Measurements from ENCODE around the gene HDX. TPM values are rescaled to one million over a fixed set of nuclear protein-coding genes. Genes with fewer than 3 reads are reported as not detected.
"Not testable (repeated sequence)": the region's sequence is repeated elsewhere in the genome, so short reads cannot be mapped to it uniquely, and the experiment has no call there.

Gene HDX, protein sequence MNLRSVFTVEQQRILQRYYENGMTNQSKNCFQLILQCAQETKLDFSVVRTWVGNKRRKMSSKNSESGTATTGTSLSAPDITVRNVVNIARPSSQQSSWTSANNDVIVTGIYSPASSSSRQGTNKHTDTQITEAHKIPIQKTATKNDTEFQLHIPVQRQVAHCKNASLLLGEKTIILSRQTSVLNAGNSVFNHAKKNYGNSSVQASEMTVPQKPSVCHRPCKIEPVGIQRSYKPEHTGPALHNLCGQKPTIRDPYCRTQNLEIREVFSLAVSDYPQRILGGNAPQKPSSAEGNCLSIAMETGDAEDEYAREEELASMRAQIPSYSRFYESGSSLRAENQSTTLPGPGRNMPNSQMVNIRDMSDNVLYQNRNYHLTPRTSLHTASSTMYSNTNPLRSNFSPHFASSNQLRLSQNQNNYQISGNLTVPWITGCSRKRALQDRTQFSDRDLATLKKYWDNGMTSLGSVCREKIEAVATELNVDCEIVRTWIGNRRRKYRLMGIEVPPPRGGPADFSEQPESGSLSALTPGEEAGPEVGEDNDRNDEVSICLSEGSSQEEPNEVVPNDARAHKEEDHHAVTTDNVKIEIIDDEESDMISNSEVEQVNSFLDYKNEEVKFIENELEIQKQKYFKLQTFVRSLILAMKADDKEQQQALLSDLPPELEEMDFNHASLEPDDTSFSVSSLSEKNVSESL
- total RNA-seq (1 to 10 TPM in 4 of 5 donors, under 1 TPM in 1; under 0.01 to 5.7 (median 2.2) TPM), polyA plus RNA-seq (under 1 TPM; 0.19 to 0.48 (median 0.46) TPM)
- long read RNA-seq, donor 1, result 0 reads
- long read RNA-seq, donor 2, result 0 reads
- long read RNA-seq, donor 3, result 0 reads
- long read RNA-seq, donor 4, result 0 reads
- long read RNA-seq, donor 5, result 0 reads
- long read RNA-seq, donor 6, result 0 reads
- long read RNA-seq, donor 7, partial matches to known transcripts, result 0 of 1 reads
- long read RNA-seq, donor 7, other reads (novel, unspliced or antisense), result 0 of 1 reads
- long read RNA-seq, donor 8, full-length matches to known transcripts, result 1 of 1 reads
- long read RNA-seq, donor 8, partial matches to known transcripts, result 0 of 1 reads
- long read RNA-seq, donor 8, other reads (novel, unspliced or antisense), result 0 of 1 reads
- long read RNA-seq, donor 9, partial matches to known transcripts, result 0 of 1 reads
- long read RNA-seq, donor 9, other reads (novel, unspliced or antisense), result 0 of 1 reads
- long read RNA-seq, donor 10, result 0 reads

DNA sequence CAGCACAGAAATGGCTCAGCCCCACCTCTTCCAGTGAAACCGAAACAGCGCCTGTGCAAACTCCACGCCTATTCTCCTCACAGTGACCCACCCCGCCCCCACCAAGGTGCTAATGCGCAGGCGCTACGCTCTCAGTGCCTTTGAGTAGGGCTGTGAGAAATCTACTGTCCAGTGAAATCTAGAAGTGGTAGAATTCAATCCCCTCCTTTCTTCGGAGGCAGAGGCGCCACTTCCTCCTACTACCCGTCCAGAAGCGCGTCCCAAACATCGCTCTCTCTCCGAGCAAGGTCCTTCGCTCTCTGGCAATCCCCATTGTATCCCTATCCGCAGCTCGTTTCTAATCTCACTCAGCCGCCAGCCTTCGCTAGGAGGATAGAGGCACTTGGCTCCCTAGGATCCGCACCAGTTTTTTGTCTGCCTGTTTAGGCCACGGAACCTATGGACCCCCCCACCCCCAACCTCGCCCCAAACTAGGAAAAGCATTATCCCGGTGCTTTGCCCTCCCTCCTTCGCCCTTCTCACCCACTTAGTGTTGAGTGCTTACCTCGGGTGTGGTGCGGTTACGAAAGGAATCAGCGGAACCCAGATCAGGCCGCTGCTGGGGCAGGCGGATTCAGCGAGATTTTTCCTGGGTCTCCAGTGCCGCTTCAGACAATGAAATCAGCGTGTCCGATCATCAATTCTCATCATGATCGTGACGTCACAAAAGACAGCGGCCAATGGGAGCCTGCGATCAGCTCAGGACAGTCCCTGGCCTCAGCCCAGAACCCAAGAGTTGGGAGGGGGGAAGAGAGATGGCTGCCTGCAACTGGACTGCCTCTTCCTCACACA, at the start of gene HDX:
TSS of gene HDX (minus strand) at position 656 of the 831 bp plus-strand sequence. CDS start 27,056 bp downstream, outside the sequence.
- peak in 2 of 3 donors; percentile 7 to 49 for TF ChIP-seq POLR2AphosphoS5 (IDR thresholded peaks at IDR 0.05)
- no peak for TF ChIP-seq EP300 (IDR thresholded peaks at IDR 0.05)
- TF ChIP-seq POLR2A (IDR thresholded peaks at IDR 0.05), result no peak
- TF ChIP-seq, protein P1, sequence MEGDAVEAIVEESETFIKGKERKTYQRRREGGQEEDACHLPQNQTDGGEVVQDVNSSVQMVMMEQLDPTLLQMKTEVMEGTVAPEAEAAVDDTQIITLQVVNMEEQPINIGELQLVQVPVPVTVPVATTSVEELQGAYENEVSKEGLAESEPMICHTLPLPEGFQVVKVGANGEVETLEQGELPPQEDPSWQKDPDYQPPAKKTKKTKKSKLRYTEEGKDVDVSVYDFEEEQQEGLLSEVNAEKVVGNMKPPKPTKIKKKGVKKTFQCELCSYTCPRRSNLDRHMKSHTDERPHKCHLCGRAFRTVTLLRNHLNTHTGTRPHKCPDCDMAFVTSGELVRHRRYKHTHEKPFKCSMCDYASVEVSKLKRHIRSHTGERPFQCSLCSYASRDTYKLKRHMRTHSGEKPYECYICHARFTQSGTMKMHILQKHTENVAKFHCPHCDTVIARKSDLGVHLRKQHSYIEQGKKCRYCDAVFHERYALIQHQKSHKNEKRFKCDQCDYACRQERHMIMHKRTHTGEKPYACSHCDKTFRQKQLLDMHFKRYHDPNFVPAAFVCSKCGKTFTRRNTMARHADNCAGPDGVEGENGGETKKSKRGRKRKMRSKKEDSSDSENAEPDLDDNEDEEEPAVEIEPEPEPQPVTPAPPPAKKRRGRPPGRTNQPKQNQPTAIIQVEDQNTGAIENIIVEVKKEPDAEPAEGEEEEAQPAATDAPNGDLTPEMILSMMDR (IDR thresholded peaks at IDR 0.05), result no peak
- Histone ChIP-seq H3K4me3 (peak within 1 kb of the TSS; percentile 49 to 56 (median 54)), H3K4me1 (no peaks in the 10 kb centered on the region), H3K27me3 (no peaks in the 10 kb centered on the region), H3K36me3 (no peaks in the 10 kb centered on the region), H3K27ac (peak within 1 kb of the TSS; percentile 83 to 87 (median 85)), H3K9me3 (no peaks in the 10 kb centered on the region)
- DNase-seq, result peak; percentile 74 to 95
- intact Hi-C loops (cut with DNase I; ENCODE audit: low total_unique reads), result no loop called here
- 1 to 42% (median 5%) methylated on average over 25 to 38 of the region's 38 CpGs for WGBS, 5 donors

DNA sequence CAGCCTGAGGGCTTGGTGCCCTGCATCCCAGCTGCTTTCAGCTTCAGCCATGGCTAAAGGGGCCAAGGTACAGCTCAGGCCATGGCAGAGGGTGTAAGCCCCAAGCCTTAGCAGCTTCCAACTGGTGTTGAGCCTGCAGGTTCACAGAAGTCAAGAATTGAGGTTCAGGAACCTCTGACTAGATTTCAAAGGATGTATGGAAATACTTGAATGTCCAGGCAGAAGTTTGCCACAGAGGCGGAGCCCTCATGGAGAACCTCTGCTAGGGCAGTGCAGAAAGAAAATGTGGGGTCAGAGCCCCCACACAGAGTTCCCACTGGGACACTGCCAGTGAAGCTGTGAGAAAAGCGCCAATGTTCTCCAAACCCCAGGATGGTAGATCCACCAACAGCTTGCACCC, 39.1 kb upstream of the HDX start:
- H3K27ac ChIP-seq; H3K4me3 ChIP-seq; H3K27me3 ChIP-seq; intact Hi-C loops (cut with DNase I; ENCODE audit: low total_unique reads); H3K36me3 ChIP-seq; H3K4me1 ChIP-seq: not testable (repeated sequence)
- 78 to 100% (median 89%) methylated on average over 2 of the region's 2 CpGs for WGBS, 5 donors
- H3K9me3 ChIP-seq, result peaks cover 0 to 20% (median 17%) of the 10 kb centered on the region in 4 donors
- peak in 1 of 2 donors; percentile 1 for DNase-seq

DNA sequence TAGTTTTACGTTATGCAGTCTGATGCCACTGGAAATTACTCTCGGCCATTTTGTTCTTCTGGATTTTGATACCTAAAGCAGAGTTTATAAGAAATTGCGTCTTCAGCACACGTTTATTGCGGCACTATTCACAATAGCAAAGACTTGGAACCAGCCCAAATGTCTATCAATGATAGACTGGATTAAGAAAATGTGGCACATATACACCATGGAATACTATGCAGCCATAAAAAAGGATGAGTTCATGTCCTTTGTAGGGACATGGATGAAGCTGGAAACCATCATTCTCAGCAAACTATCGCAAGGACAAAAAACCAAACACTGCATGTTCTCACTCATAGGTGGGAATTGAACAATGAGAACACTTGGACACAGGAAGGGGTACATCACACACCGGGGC, 35.4 kb upstream of the HDX start:
- WGBS, 5 donors, result 85 to 96% (median 94%) methylated on average over 6 to 7 of the region's 7 CpGs

DNA sequence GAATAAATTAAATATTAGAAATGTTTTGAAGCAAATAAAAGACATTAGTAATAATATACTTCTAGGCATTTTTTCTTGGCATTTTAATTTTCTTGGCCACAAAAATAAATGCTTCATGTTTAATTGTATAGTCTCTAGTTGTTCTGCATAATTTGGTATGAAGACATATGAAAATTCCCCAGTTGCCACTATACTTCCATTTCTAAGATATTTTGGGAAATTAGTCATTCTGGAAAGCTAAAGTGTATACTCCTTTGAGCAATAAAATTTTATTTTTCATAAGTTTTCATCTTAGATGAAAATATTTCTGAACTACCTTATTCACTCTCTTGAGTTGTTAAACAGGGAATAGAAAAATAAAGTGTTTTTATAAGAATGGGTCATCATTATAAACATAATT, 13.8 kb downstream of the HDX start:
- TF ChIP-seq POLR2AphosphoS5 (IDR thresholded peaks at IDR 0.05) (no peak), EP300 (IDR thresholded peaks at IDR 0.05) (no peak), POLR2A (IDR thresholded peaks at IDR 0.05) (no peak)
- TF ChIP-seq, protein P1 (IDR thresholded peaks at IDR 0.05), result no peak
- no peaks in the 10 kb centered on the region for H3K27me3 ChIP-seq
- intact Hi-C loops (cut with DNase I; ENCODE audit: low total_unique reads), result no loop called here
- no peaks in the 10 kb centered on the region for H3K4me1 ChIP-seq
- H3K9me3 ChIP-seq, result peaks cover 0 to 2% (median 1%) of the 10 kb centered on the region in 4 donors
- H3K4me3 ChIP-seq, result no peak overlapping the region
- H3K27ac ChIP-seq, result no peak overlapping the region
- DNase-seq, result no peak
- no peaks in the 10 kb centered on the region for H3K36me3 ChIP-seq

More for the DNA sequence above, 35.4 kb upstream of the HDX start:
- H3K4me1 ChIP-seq; intact Hi-C loops (cut with DNase I; ENCODE audit: low total_unique reads); H3K27ac ChIP-seq; H3K27me3 ChIP-seq; H3K4me3 ChIP-seq; DNase-seq; H3K36me3 ChIP-seq: not testable (repeated sequence)
- H3K9me3 ChIP-seq, result peaks cover 0 to 20% (median 16%) of the 10 kb centered on the region in 4 donors

Data from stomach (tissue), 19 donors.